T-cell (primary cell): ENCODE results near the gene KRTAP4-11. TPM values are rescaled to one million over a fixed set of nuclear protein-coding genes. Genes with fewer than 3 reads are reported as not detected.

Experiments used
- total RNA-seq, 35 experiments: library from RNA in 6 of 35; stranded (reverse) in 6 of 35; fragments of 120-200 nt in 1 of 35; gene quantifications; one replicate each; pipeline versions ENCODE4 v1.2.1 to v1.2.4 and lab custom pipeline; 2013 to 2026

Gene KRTAP4-11
- total RNA-seq, 5 donors from 2014 or later (not counting 1 experiment from before 2014, with no cell fraction given): not detected

Other genes with a start within 250 kb of the KRTAP4-11 start
- under 1 TPM in 1 of 5 donors, not detected in 4; 0.47 TPM for gene KRT20, start 233.1 kb downstream of the KRTAP4-11 start, total RNA-seq
- not detected for gene KRT23, start 180.7 kb downstream of the KRTAP4-11 start, total RNA-seq
- gene KRT39, start 151.4 kb downstream of the KRTAP4-11 start, total RNA-seq: not detected
- gene KRT40, start 134.0 kb downstream of the KRTAP4-11 start, total RNA-seq: not detected
- not detected for gene KRTAP3-3, start 124.2 kb downstream of the KRTAP4-11 start, total RNA-seq
- not detected for gene KRTAP3-2, start 118.5 kb downstream of the KRTAP4-11 start, total RNA-seq
- gene KRTAP3-1, start 109.2 kb downstream of the KRTAP4-11 start, total RNA-seq: not detected
- gene KRTAP1-5, start 91.2 kb downstream of the KRTAP4-11 start, total RNA-seq: not detected
- gene KRTAP1-4, start 88.2 kb downstream of the KRTAP4-11 start, total RNA-seq: not detected
- gene KRTAP1-3, start 83.5 kb downstream of the KRTAP4-11 start, total RNA-seq: not detected
- gene KRTAP1-1, start 76.9 kb downstream of the KRTAP4-11 start, total RNA-seq: not detected
- not detected for gene KRTAP2-1, start 71.1 kb downstream of the KRTAP4-11 start, total RNA-seq
- not detected for gene KRTAP2-2, start 63.1 kb downstream of the KRTAP4-11 start, total RNA-seq
- gene KRTAP2-3, start 58.3 kb downstream of the KRTAP4-11 start, total RNA-seq: not detected
- gene KRTAP2-4, start 52.5 kb downstream of the KRTAP4-11 start, total RNA-seq: not detected
- gene KRTAP4-7, start 34.2 kb downstream of the KRTAP4-11 start, total RNA-seq: not detected
- not detected for gene KRTAP4-8, start 20.2 kb downstream of the KRTAP4-11 start, total RNA-seq
- not detected for gene KRTAP4-16, start 16.2 kb downstream of the KRTAP4-11 start, total RNA-seq
- not detected for gene KRTAP4-9, start 13.0 kb downstream of the KRTAP4-11 start, total RNA-seq
- not detected for gene KRTAP4-12, start 5.8 kb upstream of the KRTAP4-11 start, total RNA-seq
- not detected for gene KRTAP4-6, start 22.2 kb upstream of the KRTAP4-11 start, total RNA-seq
- not detected for gene KRTAP4-5, start 31.5 kb upstream of the KRTAP4-11 start, total RNA-seq
- not detected for gene KRTAP4-4, start 42.4 kb upstream of the KRTAP4-11 start, total RNA-seq
- gene KRTAP4-3, start 49.8 kb upstream of the KRTAP4-11 start, total RNA-seq: not detected
- not detected for gene KRTAP4-2, start 59.8 kb upstream of the KRTAP4-11 start, total RNA-seq
- not detected for gene KRTAP4-1, start 66.5 kb upstream of the KRTAP4-11 start, total RNA-seq
- not detected for gene KRTAP9-1, start 71.5 kb upstream of the KRTAP4-11 start, total RNA-seq
- not detected for gene KRTAP9-2, start 108.3 kb upstream of the KRTAP4-11 start, total RNA-seq
- not detected for gene KRTAP9-3, start 114.1 kb upstream of the KRTAP4-11 start, total RNA-seq
- not detected for gene KRTAP9-8, start 119.6 kb upstream of the KRTAP4-11 start, total RNA-seq
- gene KRTAP9-4, start 131.3 kb upstream of the KRTAP4-11 start, total RNA-seq: not detected
- not detected for gene KRTAP9-9, start 137.0 kb upstream of the KRTAP4-11 start, total RNA-seq
- gene KRTAP9-6, start 147.0 kb upstream of the KRTAP4-11 start, total RNA-seq: not detected
- gene KRTAP9-7, start 157.3 kb upstream of the KRTAP4-11 start, total RNA-seq: not detected
- gene KRTAP29-1, start 184.5 kb upstream of the KRTAP4-11 start, total RNA-seq: under 1 TPM in 2 of 5 donors, not detected in 3; 0.43 to 0.84 TPM
- 1 to 10 TPM in 1 of 5 donors, under 1 TPM in 3, not detected in 1; 0.16 to 1.1 (median 0.45) TPM for gene KRTAP16-1, start 190.9 kb upstream of the KRTAP4-11 start, total RNA-seq
- not detected for gene KRTAP17-1, start 197.3 kb upstream of the KRTAP4-11 start, total RNA-seq
- not detected for gene KRT33A, start 232.5 kb upstream of the KRTAP4-11 start, total RNA-seq